HG03039 (cell line): ENCODE measurements around the gene PAQR4.

Experiments used
- ATAC-seq: cut with Tn5 transposase; IDR thresholded peaks from one replicate; pipeline ENCODE4 v1.9.1; 2021; ENCODE audit warnings: mild to moderate bottlenecking, moderate library complexity; ENCODE audit not compliant: unreplicated experiment

The PAQR4 gene

GRCh38 chr16:2963723-2964474, 5.2 kb upstream of the PAQR4 start, which contains the start of gene KREMEN2:
Gene KREMEN2, plus strand, starts transcription at chr16:2964275. Its CDS starts 246 bp downstream, at chr16:2964521.
- no peak for ATAC-seq

DNA sequence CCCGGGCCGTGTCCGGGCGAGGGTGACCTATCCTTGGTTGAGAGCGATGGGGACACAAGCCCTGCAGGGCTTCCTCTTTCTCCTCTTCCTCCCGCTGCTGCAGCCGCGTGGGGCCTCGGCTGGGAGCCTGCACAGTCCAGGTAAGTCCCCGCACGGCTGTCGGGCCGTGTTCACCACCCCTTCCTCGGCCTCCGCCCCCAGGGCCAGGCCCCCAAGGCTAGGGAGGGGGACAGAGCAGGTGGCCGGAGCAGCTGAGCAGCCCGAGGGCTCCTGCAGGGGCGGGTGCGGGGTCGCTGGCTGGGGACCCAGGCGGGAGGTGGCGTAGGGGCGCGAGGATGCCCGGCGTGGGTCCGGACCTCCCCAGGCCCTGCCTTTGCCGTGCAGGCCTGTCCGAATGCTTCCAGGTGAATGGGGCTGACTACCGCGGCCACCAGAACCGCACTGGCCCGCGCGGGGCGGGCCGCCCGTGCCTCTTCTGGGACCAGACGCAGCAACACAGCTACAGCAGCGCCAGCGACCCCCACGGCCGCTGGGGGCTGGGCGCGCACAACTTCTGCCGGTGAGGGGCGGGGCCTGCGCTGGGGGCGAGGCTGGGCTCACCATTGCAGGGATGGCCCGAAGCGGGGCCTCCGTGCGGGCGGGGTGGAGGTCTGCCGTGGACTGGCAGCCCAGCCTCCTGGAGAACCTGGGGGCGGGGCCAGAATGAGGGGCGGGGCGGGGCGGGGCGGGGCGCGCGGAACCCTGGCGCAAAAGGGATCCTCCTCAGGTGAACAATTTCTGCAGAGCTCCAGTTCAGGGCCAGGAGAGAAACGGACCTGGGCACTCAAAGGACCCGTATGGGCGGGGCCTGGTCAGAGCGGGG, 4.4 kb upstream of the PAQR4 start:
- ATAC-seq = no peak

DNA sequence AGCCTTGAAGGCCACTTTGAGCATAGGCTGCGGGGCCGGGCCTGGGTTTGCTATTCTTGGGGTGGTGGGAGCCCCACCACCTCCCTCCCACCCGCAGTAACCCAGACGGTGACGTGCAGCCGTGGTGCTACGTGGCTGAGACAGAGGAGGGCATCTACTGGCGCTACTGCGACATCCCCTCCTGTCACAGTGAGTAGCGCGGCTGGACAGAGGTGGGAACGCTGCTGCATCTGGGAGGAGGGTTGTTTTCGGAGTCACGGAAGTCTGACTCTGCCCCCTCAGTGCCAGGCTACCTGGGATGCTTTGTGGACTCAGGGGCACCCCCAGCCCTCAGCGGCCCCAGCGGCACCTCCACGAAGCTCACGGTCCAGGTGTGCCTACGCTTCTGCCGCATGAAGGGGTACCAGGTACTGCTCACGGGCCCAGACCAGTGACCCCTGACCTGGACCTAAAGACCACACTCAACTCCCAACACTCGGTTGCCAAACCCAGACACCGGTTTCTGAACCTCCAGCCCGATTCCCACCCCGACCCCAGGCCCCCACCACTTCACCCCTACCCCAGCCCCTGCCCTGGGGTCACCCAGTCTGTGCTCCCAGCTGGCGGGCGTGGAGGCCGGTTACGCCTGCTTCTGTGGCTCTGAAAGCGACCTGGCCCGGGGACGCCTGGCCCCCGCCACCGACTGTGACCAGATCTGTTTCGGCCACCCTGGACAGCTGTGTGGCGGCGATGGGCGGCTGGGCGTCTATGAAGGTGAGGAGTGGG, 2.9 kb upstream of the PAQR4 start:
- no peak for ATAC-seq

DNA sequence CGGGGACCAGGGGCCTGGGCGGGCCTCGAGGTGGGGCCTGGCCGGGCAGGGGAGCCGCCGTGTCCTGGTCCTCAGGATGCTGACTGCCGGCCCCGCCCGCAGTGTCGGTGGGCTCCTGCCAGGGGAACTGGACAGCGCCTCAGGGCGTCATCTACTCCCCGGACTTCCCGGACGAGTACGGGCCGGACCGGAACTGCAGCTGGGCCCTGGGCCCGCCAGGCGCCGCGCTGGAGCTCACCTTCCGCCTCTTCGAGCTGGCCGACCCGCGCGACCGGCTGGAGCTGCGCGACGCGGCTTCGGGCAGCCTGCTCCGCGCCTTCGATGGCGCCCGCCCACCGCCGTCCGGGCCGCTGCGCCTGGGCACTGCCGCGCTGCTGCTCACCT, 2.3 kb upstream of the PAQR4 start:
- ATAC-seq = no peak

GRCh38 chr16:2967211-2967631, 1.9 kb upstream of the PAQR4 start:
- ATAC-seq = no peak

- no peak for ATAC-seq
These were observed 1.4 kb upstream of the PAQR4 start for GRCh38 chr16:2967721-2968161.

GRCh38 chr16:2968368-2968737, 795 bp upstream of the PAQR4 start:
- no peak for ATAC-seq

- ATAC-seq = no peak
These were observed 685 bp downstream of the PAQR4 start for GRCh38 chr16:2969545-2970521.

- ATAC-seq = no peak
These were observed 1.4 kb downstream of the PAQR4 start for GRCh38 chr16:2970563-2970962.

- no peak for ATAC-seq
These were observed 2.2 kb downstream of the PAQR4 start for GRCh38 chr16:2971134-2971984.

DNA sequence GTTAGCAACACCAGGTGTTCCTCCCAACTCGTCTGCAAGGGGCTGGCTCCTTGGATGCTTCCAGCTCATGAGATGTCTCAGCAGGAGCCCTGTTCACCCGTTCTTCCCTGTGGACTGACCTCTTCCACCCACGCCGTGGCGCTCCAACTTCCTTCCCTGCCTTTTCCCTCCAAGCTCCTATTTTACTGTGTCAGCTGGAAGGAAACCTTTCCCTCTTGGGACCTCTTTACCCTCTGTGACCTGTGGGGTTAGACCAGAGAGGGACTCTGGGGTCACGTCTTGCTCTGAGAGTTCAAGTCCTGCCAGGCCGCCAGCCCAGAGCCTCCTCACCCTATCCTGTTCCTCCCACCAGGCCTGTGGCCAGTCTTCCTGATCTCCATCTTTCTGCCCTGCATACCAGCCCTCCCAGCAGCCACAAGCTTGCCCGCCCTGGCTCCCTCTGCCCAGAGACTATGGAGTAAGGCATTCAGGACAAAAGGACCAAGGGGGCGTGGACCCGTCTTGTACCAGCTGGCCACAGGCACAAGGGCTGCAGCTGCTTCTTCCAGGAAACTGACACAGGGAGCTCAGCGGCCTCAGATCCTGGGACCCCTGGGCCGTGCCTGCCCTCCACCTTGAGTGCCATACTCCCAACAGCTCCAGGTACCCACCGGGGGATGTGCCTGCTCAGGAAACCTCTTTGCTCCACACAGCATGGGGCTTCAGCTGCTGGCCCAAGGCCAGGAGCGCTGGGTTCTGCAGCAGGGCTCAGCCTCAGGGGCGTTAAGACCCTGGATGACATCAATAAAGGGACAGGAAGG, 3.0 kb downstream of the PAQR4 start:
- no peak for ATAC-seq

- ATAC-seq = no peak
These were observed 3.9 kb downstream of the PAQR4 start for GRCh38 chr16:2973093-2973492.

DNA sequence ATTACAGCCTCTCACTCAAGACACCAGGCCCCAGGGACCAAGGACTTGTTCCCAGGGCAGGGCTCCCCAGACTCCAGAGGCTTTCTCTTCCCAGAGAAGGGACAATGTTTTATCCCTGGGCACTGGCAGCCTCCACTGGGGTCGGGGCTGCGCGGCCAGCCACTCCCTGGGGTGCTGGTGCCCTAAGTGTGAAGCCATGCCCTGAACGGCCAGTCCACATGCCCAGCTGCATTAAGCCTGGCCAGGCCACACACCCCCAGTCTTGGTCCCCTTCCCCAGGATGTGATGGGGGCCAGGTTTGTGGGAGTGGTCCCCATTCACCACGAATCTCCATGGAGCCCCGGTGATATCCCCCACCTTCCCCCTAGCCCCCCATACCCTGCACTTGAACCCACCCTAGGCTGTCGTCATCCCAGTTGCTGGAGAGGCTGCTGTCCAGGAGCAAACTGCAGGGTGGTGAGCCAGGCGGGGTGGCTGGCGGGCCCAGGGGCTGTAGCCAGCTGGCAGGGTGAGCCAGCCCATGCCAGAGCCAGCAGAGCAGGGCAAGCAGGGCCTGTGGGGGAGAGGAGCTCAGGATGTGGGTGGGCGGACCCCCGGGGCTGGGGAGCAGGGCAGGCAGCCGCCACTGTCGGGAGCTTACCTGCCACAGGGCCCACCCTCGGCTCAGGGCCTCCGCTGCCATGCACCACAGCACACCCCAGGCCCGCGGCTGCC, 4.6 kb downstream of the PAQR4 start:
- ATAC-seq = no peak

DNA sequence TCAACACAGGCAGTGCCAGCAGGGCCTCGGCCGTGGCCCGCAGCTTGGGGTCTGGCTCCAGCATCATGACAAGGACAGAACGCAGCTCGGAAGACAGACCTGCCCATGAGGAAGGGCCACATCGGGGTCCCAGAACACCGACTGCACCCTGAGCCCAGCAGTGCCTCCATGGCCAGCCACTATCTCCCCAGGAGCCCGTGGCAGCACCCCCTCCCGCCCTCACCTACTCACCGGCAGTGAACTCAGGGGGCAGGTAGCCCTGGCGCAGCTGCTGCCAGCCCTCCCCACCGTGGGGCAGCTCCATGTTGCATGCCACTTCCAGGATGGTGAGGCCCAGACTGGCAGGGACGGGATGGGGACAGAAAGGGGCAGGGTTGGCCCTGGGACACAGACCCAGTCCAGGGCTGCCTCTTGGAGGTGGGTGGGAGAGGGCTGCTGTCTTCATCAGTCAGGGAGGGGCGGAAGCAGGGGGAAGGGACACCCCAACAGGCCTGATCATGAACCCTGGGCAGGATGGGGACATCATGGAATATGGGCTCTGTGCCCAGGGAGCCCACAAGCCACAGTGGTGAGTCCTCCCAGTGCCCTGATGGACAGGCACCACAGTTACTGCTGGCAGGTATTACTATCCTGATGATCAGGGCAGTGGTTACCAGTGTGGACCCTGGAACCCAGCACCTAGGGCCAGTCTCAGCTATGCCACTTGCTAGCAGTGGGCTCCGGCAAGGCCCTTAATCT, 5.3 kb downstream of the PAQR4 start:
- no peak for ATAC-seq

DNA sequence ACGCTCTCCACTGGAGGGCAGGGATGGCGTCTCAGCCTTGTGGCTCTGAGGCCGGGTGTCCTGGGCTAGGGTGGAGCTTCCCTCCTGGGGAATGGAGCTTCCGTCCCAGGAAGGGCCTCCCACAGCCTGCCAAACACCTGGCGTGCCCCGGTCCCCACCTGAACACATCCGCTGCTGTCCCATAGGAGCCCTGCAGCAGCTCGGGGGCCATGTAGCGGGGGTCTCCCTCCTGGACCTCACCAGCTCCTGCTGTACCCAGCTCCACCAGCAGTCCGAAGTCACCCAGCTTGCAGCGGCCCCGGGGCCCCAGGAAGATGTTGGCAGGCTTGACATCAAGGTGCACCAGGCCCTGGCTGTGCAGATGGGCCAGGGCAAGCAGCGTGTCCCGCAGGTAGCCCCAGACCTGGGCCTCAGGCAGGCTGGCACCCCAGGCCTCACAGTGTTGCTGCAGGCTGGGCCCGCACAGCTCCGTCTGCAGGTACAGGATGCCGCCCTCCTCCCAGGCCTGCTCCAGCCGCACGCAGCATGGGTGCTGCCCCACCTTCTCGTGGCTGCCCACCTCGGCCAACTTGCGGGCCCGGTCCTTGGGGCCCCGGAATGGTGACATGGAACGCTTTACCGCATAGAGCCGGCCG, 6.1 kb downstream of the PAQR4 start:
- no peak for ATAC-seq

- no peak for ATAC-seq
These were observed 7.1 kb downstream of the PAQR4 start for GRCh38 chr16:2976201-2976600.

- ATAC-seq = no peak
These were observed 7.5 kb downstream of the PAQR4 start for GRCh38 chr16:2976673-2977072.
